Measurements from ENCODE around the gene MRPL21. TPM values are rescaled to one million over a fixed set of nuclear protein-coding genes. Genes with fewer than 3 reads are reported as not detected.
A peak's percentile ranks its signal among the peaks of the same experiment; 100 is the strongest.

The MRPL21 gene
- total RNA-seq, 1 donor from 2014 or later: 69.1 TPM

DNA sequence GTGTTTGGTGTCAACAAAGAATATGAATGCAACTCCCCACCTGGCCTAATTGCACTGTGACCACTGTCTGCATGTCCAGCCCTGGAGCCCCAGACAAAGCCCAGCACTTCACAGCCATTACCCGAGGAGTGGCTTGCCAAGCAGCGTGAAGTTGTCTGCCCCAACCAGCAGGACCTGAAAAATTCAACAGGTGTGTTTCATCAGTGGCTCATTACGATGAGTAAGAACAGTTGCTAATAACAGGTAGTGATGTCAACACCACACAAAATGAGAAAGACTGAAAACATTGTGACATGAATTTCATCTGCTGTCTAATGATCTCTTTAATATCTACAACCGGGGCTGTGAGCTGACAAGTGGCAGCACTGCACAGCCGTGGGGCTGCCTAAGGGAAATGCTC, 10.3 kb downstream of the MRPL21 start:
- H3K4me3 ChIP-seq (ENCODE audit: insufficient read depth, low read depth, low read length): no peak overlapping the region
- no peak for TF ChIP-seq EZH2 (IDR thresholded peaks at IDR 0.05; ENCODE audit: insufficient read depth, low read length)
- TF ChIP-seq, protein P1, sequence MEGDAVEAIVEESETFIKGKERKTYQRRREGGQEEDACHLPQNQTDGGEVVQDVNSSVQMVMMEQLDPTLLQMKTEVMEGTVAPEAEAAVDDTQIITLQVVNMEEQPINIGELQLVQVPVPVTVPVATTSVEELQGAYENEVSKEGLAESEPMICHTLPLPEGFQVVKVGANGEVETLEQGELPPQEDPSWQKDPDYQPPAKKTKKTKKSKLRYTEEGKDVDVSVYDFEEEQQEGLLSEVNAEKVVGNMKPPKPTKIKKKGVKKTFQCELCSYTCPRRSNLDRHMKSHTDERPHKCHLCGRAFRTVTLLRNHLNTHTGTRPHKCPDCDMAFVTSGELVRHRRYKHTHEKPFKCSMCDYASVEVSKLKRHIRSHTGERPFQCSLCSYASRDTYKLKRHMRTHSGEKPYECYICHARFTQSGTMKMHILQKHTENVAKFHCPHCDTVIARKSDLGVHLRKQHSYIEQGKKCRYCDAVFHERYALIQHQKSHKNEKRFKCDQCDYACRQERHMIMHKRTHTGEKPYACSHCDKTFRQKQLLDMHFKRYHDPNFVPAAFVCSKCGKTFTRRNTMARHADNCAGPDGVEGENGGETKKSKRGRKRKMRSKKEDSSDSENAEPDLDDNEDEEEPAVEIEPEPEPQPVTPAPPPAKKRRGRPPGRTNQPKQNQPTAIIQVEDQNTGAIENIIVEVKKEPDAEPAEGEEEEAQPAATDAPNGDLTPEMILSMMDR (IDR thresholded peaks at IDR 0.05; ENCODE audit: insufficient read depth, low read depth, low read length): no peak
- no peak for DNase-seq (ENCODE audit: low read depth)

DNA sequence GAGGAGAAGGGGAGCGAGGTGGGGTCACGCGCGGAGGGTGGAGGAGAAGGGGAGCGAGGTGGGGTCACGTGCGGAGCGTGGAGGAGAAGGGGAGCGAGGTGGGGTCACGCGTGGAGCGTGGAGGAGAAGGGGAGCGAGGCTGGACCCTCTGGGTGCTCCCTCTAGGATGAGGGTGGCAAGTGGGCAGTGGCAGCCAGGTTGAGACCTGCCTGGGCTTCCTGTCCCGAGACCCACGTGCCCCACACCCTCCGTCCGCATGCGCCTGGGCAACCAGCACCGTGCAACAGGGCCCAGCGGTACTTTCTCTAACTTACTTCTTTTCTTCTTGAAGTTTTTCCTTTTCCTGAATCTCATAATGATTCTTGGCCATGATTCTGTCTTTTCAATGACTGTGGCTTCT, 11.1 kb downstream of the MRPL21 start:
- Mint-ChIP-seq H3K36me3 (ENCODE audit: low read depth, unreplicated experiment) (peaks cover 13% of the 10 kb centered on the region), H3K27me3 (ENCODE audit: low read depth, unreplicated experiment) (no peaks in the 10 kb centered on the region), H3K4me3 (ENCODE audit: unreplicated experiment) (no peak overlapping the region), H3K4me1 (ENCODE audit: low read depth, unreplicated experiment) (no peaks in the 10 kb centered on the region), H3K9me3 (ENCODE audit: unreplicated experiment) (no peaks in the 10 kb centered on the region), H3K27ac (ENCODE audit: unreplicated experiment) (no peak overlapping the region)
- Histone ChIP-seq H3K9ac (ENCODE audit: low read length) (no peak overlapping the region), H4K20me1 (ENCODE audit: insufficient read depth, low read length) (peaks cover 37% of the 10 kb centered on the region), H3K79me2 (ENCODE audit: insufficient read depth, low read length) (no peaks in the 10 kb centered on the region), H3K27me3 (ENCODE audit: insufficient read depth, low read length) (no peaks in the 10 kb centered on the region), H3K4me3 (ENCODE audit: insufficient read depth, low read depth, low read length) (no peak overlapping the region), H2AFZ (ENCODE audit: low read depth, low read length) (no peak overlapping the region), H3K9me3 (ENCODE audit: insufficient read depth, low read depth, low read length) (no peaks in the 10 kb centered on the region), H3K36me3 (ENCODE audit: insufficient read depth, low read length) (peaks cover 21% of the 10 kb centered on the region), H3K4me1 (ENCODE audit: insufficient read depth, low read length) (peaks cover 23% of the 10 kb centered on the region), H3K27ac (ENCODE audit: low read depth, low read length) (no peak overlapping the region), H3K4me2 (ENCODE audit: low read length) (no peak overlapping the region)
- TF ChIP-seq, protein P1 (IDR thresholded peaks at IDR 0.05; ENCODE audit: insufficient read depth, low read depth, low read length): no peak
- TF ChIP-seq EZH2 (IDR thresholded peaks at IDR 0.05; ENCODE audit: insufficient read depth, low read length): no peak
- DNase-seq (ENCODE audit: low read depth): no peak
- no peak for FAIRE-seq

More for the DNA sequence above, 10.3 kb downstream of the MRPL21 start:
- no peaks in the 10 kb centered on the region for H3K9me3 Mint-ChIP-seq (ENCODE audit: unreplicated experiment)
- Histone ChIP-seq H3K4me1 (ENCODE audit: insufficient read depth, low read length) (peaks cover 23% of the 10 kb centered on the region), H3K27ac (ENCODE audit: low read depth, low read length) (no peak overlapping the region), H3K9me3 (ENCODE audit: insufficient read depth, low read depth, low read length) (no peaks in the 10 kb centered on the region), H4K20me1 (ENCODE audit: insufficient read depth, low read length) (peaks cover 44% of the 10 kb centered on the region), H3K36me3 (ENCODE audit: insufficient read depth, low read length) (peaks cover 28% of the 10 kb centered on the region), H2AFZ (ENCODE audit: low read depth, low read length) (no peak overlapping the region), H3K9ac (ENCODE audit: low read length) (no peak overlapping the region), H3K79me2 (ENCODE audit: insufficient read depth, low read length) (no peaks in the 10 kb centered on the region), H3K27me3 (ENCODE audit: insufficient read depth, low read length) (no peaks in the 10 kb centered on the region), H3K4me2 (ENCODE audit: low read length) (no peak overlapping the region)
- peak overlapping the region; percentile 9 for H3K27ac Mint-ChIP-seq (ENCODE audit: unreplicated experiment)
- FAIRE-seq: peak; percentile 17
- H3K4me3 Mint-ChIP-seq (ENCODE audit: unreplicated experiment): no peak overlapping the region
- H3K27me3 Mint-ChIP-seq (ENCODE audit: low read depth, unreplicated experiment): no peaks in the 10 kb centered on the region
- H3K4me1 Mint-ChIP-seq (ENCODE audit: low read depth, unreplicated experiment): no peaks in the 10 kb centered on the region
- peaks cover 15% of the 10 kb centered on the region for H3K36me3 Mint-ChIP-seq (ENCODE audit: low read depth, unreplicated experiment)

DNA sequence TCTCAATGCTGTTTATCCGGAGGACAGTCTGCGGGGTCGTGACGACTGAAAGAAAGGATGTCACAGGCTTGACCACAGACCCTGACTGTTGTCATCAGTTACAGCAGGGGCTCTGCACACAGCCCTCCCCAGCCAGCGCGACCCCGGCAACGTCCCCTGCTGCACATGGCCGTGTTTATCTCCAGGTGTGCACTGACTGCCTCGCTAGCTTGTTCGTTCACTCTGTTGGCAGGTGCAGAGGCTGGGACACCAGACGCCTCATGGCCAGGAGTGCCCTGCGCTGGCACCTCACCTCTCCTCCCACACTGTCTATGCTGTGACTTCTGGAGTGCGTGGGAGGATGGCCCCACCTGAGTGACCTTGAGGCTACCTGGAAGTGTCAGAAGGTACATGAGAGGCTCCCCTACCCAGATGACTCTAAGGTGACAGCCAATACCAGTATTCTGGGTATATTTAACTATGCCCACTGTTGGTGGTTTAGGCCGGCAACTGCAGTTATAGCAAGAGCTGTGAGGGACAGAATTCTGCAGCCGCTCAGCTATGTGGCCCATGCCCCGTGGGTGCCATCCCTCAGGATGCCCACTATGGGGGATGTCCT, 12.2 kb downstream of the MRPL21 start:
- Histone ChIP-seq H3K27ac (ENCODE audit: low read depth, low read length) (peak overlapping the region; percentile 65), H3K27me3 (ENCODE audit: insufficient read depth, low read length) (no peaks in the 10 kb centered on the region), H3K4me1 (ENCODE audit: insufficient read depth, low read length) (peaks cover 23% of the 10 kb centered on the region), H3K79me2 (ENCODE audit: insufficient read depth, low read length) (no peaks in the 10 kb centered on the region), H4K20me1 (ENCODE audit: insufficient read depth, low read length) (peaks cover 32% of the 10 kb centered on the region), H2AFZ (ENCODE audit: low read depth, low read length) (no peak overlapping the region), H3K9ac (ENCODE audit: low read length) (peak overlapping the region; percentile 68), H3K4me3 (ENCODE audit: insufficient read depth, low read depth, low read length) (no peak overlapping the region), H3K36me3 (ENCODE audit: insufficient read depth, low read length) (peaks cover 15% of the 10 kb centered on the region), H3K9me3 (ENCODE audit: insufficient read depth, low read depth, low read length) (no peaks in the 10 kb centered on the region), H3K4me2 (ENCODE audit: low read length) (peak overlapping the region; percentile 80)
- no peak for TF ChIP-seq EZH2 (IDR thresholded peaks at IDR 0.05; ENCODE audit: insufficient read depth, low read length)
- TF ChIP-seq, protein P1 (IDR thresholded peaks at IDR 0.05; ENCODE audit: insufficient read depth, low read depth, low read length): no peak
- H3K36me3 Mint-ChIP-seq (ENCODE audit: low read depth, unreplicated experiment): peaks cover 10% of the 10 kb centered on the region
- FAIRE-seq (no peak), DNase-seq (ENCODE audit: low read depth) (no peak)
- H3K27ac Mint-ChIP-seq (ENCODE audit: unreplicated experiment): no peak overlapping the region
- no peaks in the 10 kb centered on the region for H3K27me3 Mint-ChIP-seq (ENCODE audit: low read depth, unreplicated experiment)
- H3K4me3 Mint-ChIP-seq (ENCODE audit: unreplicated experiment): no peak overlapping the region
- no peaks in the 10 kb centered on the region for H3K9me3 Mint-ChIP-seq (ENCODE audit: unreplicated experiment)
- no peaks in the 10 kb centered on the region for H3K4me1 Mint-ChIP-seq (ENCODE audit: low read depth, unreplicated experiment)

All from astrocyte (in vitro differentiated cells and primary cell).